ENCODE results near the gene PTPRO. TPM values are rescaled to one million over a fixed set of nuclear protein-coding genes. Genes with fewer than 3 reads are reported as not detected.
"Not testable (repeated sequence)": the region's sequence is repeated elsewhere in the genome, so short reads cannot be mapped to it uniquely, and the experiment has no call there.

PTPRO gene
- total RNA-seq, 1 donor from 2014 or later, result 5.2 TPM

DNA sequence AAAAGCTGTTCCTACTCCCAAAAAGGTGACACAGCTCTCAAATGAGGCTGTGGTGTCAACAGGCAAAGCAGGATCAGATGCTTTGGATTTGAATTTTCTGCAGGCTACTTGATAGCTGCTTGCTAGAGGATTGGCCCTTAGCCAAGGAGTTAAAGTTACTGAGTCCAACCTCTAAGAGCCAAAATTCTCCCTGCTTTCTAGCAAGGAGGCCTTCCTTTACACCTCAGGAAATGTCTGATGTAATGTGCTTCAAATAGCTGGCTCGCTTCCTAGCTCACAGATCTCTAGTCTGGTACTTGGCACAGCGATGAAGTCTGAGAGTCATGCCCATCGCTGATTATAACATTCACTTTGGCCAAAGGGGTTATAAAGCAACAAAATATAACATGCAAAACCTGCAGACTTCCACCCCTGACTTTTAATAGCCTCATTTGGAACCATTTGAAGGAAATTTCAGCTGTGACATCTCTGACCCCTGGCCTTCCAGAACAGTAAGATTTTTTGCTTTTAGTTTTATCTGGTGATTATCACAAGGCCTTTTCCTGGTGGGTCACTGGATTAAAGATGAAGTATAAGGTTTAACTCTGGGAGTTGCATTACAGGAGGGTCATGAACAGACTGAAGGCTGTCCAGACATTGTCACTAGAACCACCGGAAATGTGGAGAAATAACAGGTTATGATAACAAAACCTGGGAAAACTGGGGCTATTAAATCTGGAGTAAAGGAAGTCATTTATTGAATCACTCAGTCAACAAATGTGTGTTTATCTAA is 277.1 kb downstream of the PTPRO start:
- DNase-seq (ENCODE audit: low spot score), result no peak

DNA sequence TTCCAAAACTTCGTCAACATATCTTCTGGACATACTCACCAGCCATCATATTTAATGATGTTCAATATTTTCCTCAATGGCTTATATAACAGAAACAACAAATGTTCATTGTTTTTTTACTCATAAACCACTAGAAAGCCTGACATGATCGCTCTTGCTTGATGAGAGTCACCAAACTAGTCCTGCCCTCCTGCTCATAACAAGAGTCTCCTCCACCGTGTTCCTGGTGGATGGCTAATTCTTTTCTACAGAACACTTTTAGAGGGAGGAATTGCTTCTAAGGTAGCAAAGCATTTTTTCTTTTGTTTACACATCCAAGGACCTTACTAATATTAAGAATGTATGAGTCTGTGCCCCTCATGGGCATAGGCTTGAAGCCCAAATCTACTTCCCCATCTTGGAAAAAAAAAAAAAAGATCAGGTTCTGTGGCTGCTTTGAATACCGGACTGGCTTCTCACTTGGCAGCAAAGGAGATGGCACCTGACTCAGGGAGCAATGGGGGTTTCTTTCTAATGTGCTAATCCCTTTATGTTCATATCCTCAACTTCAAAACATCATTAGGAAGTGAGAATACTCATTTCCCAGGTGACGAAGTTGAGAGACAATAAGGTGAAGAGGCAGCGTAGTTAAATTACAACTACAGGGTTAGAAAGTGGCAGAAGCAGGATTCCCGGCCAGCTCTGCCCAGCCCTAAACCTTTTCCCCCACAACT is 278.1 kb downstream of the PTPRO start:
- DNase-seq (ENCODE audit: low spot score), result no peak

DNA sequence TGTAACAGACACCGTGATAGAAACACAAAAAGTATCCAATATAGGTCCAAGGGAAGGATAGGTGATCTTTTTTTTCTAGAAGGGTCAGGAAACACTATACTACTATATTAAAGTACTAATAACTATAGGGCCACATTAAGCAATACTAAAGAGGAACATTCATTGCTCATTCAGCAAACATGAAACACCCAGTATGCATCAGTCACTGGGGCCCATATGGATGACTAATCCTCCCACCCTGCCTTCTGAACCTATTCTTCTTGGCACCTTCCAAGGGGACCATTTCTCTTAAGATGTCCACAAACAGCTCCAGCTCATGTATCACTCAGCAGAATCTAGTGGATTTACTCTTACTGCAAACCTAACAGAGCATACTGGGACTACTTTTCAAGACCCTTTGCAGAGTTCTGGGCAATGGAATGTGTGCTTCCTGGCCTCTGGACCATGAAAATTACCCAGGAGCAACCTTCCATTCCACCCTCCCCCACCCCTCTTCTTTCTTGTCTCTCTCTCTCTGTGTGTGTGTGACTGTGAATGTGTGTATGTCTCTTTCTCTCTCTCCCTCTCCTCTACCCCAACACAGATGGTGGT is 279.0 kb downstream of the PTPRO start:
- DNase-seq (ENCODE audit: low spot score), result no peak

DNA sequence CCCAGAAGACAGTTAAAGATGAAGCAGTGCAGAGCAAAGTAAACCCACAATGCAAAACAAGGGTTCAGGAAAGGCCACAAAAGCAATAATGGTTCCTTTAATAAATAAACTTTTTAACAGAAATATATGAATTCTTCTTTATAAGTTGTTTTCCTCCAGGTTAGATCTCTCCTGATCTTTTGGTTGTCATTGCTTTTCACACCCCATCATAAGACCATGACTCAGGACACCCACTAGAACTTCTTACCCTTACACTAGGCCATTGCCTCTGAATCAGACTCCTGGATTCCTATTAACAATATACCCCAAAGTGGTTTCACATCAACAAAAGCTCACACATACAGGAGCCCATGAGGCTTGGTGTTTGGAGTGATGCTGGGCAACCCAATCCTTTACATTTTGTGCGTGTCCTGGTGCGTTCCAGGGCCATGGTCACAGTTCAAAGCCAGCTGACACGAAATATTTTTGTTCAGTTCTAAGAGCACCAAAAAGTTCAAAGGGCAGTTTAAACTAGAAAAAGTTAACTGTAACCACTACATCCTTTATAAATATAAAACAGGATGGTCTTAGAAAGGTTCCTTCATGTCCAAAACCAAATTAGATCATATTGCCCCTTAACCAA is 279.9 kb downstream of the PTPRO start:
- DNase-seq (ENCODE audit: low spot score), result no peak

DNA sequence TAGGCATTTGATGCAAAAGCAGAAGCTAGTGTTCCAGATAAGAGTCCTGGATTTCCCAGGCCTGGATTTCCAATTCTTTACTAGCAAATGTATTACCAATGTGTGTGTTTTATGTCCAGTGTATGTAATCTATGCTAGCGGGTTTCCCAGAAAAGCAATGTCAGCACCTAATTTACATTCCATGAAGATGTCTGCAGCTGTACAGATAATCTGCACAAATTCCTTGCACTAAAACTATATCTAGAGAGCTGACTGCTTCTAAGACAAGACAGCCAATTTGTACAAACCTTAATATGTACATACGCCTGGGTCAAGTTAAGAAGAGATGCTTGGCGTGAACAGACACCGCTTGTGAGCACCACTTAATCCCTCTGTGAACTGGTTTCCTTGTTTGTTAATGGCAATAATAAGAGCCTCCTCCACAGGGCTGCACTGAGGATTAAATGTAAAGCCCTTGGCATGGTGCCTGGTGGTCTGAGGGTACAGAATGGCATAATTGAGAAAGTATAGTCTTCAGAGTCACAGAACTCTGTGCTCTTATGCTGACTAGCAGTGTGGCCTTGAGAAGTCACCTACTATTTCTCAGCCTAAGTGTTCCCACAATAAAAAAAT is 281.3 kb downstream of the PTPRO start:
- no peak for DNase-seq (ENCODE audit: low spot score)

DNA sequence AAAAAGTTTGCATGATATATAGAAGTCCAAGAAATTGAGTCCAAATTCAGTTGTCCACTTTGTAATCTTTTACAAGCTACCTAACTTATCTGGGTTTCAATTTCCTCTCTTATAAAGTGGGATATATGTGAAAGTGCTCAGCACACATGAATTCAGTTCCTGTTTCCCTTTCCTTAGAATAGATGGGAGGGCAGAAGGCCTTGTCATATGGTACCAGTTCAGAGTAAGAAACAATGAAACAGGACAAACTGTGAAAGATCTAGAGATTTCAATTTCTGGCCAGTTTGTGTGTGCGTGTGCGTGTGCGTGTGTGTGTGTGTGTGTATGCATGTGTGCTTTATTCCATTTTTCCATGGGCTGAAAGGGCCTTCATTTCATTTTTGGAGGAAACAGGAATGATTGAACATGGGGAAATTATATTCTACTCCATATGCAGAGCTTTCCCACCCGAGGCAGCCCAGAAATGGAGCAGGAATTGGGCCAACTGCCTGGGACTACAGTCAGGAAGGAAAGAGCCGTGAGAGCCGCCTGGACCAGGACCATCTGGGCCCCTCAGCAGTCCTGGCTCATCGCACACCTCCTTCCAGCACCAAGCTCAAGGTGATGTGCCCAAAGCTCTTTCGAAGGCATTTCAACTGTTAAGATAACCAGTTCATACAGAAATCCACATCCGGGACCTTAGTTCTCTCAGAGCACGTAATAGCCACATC is 283.7 kb downstream of the PTPRO start:
- DNase-seq (ENCODE audit: low spot score), result no peak

DNA sequence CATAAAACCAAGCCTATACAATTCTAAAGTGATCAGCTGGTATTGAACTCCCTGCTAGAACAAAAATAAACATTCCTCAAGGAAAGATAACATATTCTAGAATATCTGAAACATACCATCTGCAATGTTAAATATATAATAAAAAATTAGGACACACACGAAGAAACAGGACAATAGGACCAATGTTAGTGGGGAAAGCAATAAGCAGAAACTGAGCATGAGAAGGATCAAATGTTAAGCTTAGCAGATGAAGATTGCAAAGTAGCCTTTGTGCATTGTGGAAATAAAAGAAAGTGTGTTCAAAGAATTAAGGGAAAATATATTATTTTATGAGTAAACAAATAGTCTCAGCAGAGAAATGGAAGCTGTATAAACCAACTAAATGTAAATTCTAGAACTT is 286.1 kb downstream of the PTPRO start:
- no peak for DNase-seq (ENCODE audit: low spot score)

DNA sequence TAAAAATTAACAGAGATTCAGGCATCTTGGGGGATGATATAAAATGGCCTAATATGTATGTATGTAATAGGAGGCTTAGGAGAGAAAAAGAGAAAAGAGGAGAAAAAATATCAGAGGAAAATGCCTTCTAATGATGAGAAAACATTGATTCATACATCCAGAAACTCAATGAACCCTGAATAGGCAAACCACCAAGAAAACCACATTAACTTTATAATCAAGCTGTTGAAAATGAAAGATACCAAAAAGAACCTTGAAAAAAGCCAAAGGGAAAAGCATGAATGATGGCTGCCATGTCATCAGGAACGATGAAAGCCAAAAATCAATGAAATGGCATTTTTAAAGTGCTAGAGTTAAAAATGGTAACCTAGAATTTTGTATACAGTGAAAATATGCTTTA is 286.6 kb downstream of the PTPRO start:
- no peak for DNase-seq (ENCODE audit: low spot score)

DNA sequence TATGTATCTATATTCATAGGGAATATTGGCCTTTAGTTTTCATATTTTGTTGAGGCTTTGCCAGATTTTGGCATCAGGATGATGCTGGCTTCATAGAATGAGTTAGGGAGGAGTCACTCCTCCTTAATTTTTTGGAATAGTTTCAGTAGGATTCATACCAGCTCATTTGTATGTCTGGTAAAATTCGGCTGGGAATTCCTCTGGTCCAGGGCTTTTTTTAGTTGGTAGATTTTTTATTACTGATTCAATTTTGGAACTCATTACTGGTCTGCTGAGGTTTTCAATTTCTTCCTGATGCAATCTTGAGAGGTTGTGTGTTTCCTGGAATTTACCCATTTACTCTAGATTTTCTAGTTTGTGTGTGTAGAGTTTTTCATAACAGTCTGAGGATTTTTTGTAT is 291.7 kb downstream of the PTPRO start:
- DNase-seq (ENCODE audit: low spot score), result no peak

DNA sequence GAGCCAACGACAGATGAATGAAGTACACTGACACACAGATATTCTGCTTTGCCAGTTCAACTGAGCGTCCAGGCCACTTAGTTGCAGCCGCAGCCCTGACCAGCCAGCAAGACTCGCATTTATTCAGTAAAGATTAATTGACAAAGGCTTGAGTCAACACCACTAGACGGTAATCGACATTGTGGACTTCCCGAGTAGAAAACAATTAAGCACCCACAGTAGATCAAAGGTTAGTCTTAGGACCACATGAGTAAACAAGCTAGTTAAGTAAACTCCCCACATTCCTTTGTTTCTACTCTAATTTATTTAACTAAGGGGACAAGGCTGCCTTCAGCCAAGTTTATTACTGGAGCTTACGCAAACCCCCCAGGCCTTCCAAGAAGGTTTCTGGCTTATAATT is 294.2 kb downstream of the PTPRO start:
- DNase-seq (ENCODE audit: low spot score), result not testable (repeated sequence)

DNA sequence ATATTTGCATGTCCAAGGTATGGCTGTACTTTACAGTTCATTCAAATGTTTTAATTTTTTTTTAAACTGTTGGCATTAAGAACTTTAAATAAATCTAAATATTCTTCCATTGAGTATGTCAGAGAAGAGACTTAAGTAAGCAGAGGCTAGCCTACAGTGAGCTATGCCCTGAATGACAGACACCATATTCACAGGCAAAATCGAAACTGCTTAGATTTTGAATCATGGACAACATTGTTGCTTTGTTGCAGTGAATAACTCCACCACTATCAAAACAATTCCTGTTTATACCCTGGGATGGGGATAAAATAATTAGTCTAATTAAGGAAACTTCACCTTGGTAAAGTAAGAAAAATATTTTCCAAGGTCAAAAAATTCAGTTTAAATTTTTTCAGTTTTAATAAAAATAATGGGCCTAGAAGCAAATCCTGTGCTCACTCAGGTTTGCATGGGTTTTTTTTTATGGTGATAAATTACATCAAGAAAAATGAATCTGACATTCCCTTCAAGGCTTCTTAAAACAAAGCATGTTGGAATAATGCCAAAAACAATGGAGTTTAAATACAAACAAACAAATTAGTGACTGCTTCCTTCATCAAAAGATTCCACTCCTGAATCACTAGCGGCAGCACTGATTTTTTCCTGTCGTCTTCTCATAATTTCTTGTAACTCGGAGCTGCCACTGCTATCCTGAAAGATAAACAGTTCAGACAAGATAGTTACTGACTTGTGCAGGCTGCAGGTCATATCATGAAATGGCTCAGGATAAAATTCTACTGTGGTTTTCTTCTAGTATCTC is 298.6 kb downstream of the PTPRO start:
- no peak for DNase-seq (ENCODE audit: low spot score)

DNA sequence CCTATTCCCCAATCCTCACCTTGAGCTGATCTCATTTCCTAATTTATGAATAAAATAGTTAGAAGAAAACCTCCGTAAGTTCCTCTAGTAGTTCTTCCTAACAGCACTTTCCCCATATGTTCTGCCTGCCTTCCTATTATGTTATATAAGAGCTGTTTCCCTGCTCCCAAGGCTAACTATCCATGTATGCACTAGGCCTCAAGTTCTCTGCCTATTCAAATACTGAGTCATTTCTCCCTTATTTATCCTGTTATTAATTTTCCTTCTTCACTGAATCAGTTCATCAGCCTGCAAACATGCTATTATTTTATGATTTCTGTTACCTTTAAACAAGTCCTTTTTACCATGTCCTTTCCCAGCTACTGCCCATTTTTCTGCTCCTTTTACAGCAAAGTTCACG is 302.8 kb downstream of the PTPRO start:
- DNase-seq (ENCODE audit: low spot score), result no peak

DNA sequence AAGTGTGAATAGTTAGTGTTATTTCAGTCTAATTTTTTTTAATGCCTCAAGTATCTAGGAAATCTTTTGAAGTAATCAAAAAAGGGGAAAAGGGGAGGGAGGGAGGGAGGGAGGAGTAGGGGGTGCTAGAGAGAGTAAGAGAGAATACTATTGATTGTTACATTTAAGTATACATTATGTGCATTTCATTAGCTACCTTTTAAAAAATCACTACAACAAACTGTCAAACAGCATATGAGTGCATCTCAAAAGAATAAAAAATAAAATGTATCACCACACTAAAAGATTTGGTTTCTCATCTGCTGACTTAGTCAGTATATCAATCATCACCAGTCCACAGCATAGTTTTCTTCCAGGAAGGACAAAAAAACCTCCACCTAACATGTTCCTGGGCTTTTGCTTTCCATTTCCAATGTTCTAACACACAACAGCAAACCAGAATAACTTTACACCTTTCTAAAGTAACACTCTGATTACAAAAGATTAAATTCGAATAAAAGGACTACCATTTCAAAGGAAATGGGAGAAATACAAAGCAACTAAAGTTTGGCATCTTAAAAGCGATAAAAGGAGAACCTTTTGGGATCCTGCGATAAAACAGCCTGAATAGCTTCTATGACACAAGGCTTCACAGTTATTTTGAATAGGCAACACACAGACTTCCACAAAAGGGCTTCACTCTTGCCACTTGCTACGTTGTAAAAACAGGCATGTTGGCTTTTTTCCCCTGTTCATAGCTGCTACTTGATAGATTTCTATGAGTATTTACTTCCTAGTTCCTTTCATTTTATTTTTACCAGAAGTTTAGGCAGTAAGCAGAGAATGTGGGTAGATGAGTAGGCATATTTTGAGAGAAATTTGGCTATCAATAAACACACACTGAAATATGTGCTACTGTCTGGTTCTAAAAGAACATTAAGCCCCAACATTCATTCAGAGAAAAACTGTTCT is 306.0 kb downstream of the PTPRO start:
- no peak for DNase-seq (ENCODE audit: low spot score)

DNA sequence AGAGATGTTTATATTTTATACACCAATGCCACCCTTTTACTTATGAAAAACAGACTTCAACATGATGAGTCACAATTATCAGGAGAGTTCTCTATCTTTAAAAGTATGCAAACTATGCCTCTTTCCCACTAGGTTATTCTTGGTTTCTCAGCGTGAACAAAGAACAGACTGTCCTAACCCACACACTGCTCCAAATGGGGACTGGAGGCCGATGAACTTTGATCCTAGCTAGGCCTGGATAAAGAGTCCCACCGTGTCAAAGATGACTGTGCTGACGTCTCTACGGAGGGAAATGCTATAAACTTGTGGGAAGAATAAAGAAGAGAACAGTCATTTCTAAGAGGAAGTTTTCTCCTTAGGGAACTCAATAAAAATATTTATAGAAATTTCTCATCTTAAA is 306.8 kb downstream of the PTPRO start:
- no peak for DNase-seq (ENCODE audit: low spot score)

DNA sequence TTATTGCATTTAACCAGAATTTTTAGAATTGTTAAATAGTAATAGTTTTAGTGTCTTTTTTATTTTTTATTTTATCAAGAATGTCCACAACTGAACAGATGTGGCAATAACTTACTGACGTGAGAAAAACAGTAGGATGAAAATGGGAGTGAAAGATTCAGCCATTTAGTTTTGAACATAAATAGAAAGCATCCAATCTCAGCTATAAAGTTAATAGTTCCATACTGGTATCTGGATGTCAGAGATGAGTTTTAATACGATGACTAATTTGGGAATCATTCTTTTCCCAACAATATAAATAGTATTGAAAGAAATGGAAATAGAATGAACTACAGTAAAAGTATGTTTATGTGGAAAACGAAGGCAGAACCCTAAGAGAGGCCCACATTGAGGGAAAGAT is 307.5 kb downstream of the PTPRO start:
- DNase-seq (ENCODE audit: low spot score), result no peak

DNA sequence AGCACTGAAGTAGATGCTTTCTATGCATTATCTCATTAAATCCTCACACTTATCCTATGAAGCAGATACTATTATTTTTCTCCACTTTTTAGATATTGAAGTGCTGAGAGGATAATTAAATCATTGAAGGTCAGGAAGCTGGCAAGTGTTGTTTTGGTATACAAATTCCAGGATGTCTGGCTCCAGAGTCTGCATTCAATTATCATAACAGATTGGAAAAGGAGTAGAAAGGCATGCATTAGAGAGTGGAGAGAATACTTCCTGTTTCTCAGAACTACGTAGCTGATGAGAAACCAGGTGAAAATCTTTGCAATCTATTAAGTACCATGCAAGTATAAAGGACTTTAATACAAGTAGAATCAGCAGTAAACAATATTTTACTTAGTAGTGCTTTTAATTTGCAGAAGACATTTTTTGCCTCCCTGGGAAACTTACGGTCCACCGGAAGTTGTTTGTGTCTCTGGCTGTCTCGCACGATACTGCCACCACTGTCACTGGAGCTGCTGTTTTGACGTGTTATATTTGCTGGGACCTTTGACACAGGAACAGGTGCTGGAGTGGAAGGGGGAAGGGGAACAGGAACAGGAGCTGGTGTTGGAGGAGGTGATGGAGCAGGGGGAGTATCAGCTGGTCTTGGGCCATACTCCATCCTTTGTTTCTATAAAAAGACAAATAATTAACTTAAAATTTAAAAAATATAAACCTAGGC is 308.9 kb downstream of the PTPRO start:
- DNase-seq (ENCODE audit: low spot score), result no peak

DNA sequence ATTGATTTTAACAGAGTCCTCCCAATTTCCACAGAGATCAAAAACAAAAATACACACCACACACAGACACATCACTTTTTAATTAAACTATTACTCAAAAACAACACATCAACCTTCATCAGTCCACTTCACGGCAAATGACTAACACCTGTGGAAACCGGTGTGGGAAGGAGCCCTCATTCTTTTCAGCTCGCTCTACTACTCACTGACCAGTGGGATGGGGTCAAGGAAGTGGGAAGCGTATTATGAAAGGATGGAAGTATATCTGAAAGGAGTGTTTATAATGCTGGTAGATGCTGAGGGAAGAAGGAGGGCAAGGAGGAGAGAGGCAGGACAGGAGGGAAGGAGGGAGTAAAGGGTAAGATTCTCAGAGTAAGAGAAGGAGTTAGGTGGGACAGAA is 310.4 kb downstream of the PTPRO start:
- no peak for DNase-seq (ENCODE audit: low spot score)

DNA sequence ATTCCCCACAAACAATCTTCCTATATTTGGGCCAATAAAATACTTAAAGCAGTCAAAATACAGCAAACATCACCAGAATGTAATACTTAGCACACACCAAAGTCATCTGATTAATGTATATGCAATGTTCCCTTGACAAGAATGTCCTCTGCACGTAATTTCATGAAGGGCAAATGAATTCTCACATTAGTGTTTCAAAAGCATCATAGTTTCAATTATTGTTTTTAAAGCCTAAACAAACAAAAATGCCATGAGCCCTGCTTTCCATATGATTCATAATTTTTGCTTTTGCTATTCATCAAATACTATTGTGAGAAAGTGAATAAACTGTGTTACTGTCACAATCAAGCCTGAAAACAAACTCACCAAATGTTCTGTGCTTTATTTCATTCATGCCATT is 310.9 kb downstream of the PTPRO start:
- DNase-seq (ENCODE audit: low spot score), result no peak

Data from mesenteric fat pad (tissue), 1 donor.